ENCODE results near the gene RBM48.

- TF ChIP-seq POLR2AphosphoS5 (IDR thresholded peaks at IDR 0.05; ENCODE audit: low read depth) (no peak), GABPA (IDR thresholded peaks at IDR 0.05; ENCODE audit: low read depth) (no peak), SPI1 (IDR thresholded peaks at IDR 0.05; ENCODE audit: borderline replicate concordance, low read depth) (no peak)
- TF ChIP-seq, protein P1, sequence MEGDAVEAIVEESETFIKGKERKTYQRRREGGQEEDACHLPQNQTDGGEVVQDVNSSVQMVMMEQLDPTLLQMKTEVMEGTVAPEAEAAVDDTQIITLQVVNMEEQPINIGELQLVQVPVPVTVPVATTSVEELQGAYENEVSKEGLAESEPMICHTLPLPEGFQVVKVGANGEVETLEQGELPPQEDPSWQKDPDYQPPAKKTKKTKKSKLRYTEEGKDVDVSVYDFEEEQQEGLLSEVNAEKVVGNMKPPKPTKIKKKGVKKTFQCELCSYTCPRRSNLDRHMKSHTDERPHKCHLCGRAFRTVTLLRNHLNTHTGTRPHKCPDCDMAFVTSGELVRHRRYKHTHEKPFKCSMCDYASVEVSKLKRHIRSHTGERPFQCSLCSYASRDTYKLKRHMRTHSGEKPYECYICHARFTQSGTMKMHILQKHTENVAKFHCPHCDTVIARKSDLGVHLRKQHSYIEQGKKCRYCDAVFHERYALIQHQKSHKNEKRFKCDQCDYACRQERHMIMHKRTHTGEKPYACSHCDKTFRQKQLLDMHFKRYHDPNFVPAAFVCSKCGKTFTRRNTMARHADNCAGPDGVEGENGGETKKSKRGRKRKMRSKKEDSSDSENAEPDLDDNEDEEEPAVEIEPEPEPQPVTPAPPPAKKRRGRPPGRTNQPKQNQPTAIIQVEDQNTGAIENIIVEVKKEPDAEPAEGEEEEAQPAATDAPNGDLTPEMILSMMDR (IDR thresholded peaks at IDR 0.05; ENCODE audit: insufficient read depth, low read length), result no peak
- TF ChIP-seq, protein P2, sequence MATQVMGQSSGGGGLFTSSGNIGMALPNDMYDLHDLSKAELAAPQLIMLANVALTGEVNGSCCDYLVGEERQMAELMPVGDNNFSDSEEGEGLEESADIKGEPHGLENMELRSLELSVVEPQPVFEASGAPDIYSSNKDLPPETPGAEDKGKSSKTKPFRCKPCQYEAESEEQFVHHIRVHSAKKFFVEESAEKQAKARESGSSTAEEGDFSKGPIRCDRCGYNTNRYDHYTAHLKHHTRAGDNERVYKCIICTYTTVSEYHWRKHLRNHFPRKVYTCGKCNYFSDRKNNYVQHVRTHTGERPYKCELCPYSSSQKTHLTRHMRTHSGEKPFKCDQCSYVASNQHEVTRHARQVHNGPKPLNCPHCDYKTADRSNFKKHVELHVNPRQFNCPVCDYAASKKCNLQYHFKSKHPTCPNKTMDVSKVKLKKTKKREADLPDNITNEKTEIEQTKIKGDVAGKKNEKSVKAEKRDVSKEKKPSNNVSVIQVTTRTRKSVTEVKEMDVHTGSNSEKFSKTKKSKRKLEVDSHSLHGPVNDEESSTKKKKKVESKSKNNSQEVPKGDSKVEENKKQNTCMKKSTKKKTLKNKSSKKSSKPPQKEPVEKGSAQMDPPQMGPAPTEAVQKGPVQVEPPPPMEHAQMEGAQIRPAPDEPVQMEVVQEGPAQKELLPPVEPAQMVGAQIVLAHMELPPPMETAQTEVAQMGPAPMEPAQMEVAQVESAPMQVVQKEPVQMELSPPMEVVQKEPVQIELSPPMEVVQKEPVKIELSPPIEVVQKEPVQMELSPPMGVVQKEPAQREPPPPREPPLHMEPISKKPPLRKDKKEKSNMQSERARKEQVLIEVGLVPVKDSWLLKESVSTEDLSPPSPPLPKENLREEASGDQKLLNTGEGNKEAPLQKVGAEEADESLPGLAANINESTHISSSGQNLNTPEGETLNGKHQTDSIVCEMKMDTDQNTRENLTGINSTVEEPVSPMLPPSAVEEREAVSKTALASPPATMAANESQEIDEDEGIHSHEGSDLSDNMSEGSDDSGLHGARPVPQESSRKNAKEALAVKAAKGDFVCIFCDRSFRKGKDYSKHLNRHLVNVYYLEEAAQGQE (IDR thresholded peaks at IDR 0.05; ENCODE audit: insufficient replicate concordance, low read depth), result no peak
These were observed 15.3 kb upstream of the RBM48 start for GRCh38 chr7:92513167-92513902.

Measured in HL-60 (cell line).